HL-60/S4 (cell line): ENCODE results near the gene AACS.
"Not testable (repeated sequence)": the region's sequence is repeated elsewhere in the genome, so short reads cannot be mapped to it uniquely, and the experiment has no call there.

Experiments
- in situ Hi-C: fragments of 300-500 bp; cut with MboI; formaldehyde crosslinking; loops from 2 replicates; pipeline ENCODE4 v1.14.3; 2022; ENCODE audit warnings: low sequenced_read_pairs

AACS gene

GRCh38 chr12:125090437-125090836 is 25.2 kb downstream of the AACS start:
- in situ Hi-C loops: no loop called here

GRCh38 chr12:125091401-125091800 is 26.2 kb downstream of the AACS start:
- in situ Hi-C loops: no loop called here

DNA sequence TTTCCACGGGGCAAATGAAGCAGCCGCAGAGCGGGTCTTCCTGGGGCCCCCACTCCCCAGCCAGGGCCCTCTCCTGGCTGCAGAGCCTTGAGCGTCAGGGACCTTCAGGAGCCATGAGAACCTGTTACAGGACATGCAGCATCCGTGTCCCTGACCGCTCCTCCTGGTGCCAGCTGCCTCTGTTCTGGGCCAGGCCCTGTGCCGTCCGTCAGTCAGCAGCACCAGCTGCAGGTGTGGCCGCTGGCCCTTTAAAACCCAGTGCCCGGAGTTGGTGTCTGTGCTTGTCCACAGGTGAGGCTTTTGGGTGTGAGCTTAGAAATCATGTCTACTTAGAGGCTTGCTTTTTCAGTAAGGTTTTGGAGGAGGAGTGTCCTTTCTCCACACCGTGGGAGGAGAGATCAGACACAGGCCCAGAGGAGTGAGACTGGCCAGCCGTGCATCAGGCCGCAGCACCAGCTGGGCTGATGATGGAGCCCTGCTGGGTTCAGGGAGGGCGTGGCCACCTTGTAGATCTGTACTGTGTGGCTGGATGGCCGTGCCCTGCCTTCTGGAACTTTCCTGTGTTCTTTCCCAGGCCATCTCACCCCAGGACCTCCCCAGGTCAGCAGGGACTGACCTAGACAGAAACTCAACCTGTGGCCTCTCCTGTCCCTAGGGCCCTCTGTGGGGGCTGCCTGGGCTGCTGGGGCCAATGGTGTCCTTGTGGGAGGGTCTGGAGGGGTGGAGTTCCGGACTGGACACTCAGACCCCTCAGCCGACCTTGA is 27.1 kb downstream of the AACS start:
- in situ Hi-C loops: no loop called here

GRCh38 chr12:125092872-125093680 is 27.8 kb downstream of the AACS start:
- in situ Hi-C loops: no loop called here

GRCh38 chr12:125093681-125094330 is 28.6 kb downstream of the AACS start:
- in situ Hi-C loops: no loop called here

- in situ Hi-C loops: no loop called here
Observed at GRCh38 chr12:125096894-125097293, 31.7 kb downstream of the AACS start.

GRCh38 chr12:125097427-125097826 is 32.2 kb downstream of the AACS start:
- in situ Hi-C loops: no loop called here

DNA sequence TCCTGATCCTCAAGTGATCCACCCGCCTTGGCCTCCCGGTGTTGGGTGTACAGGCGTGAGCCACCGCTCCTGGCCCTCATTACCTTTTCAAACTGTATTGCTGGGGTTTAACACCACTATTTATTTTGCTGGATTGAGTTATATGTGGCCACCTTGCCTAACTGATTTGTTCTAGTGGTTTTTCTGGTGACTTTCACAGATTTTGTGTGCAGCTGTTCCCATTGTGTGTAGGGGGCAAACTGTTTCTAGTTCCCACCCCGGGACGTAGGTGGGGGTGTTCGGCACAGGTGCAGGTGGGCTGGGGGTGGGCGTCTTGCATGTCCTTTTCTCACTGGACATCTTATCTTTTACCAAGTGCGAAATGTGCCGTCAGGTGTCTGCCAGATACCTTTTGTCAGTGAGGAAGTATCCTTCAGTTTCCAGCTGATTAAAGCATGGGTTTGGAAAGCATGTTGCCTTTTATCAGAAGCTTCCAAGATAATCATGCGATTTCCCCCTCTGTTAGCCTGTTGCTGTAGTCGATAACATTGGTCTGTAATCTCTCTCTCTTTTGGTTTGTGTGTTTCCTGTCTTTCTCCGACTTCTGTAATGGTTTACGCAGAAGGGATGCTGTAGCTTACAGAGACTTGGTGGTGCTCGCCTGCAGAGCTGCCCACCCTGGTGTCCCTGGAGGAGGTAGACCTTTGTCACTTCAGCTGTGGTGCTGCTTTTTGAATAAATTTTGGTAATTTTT is 33.6 kb downstream of the AACS start:
- in situ Hi-C loops: no loop called here

- in situ Hi-C loops: no loop called here
Observed at GRCh38 chr12:125099409-125099782, 34.2 kb downstream of the AACS start.

- in situ Hi-C loops: no loop called here
Observed at GRCh38 chr12:125100551-125101434, 35.6 kb downstream of the AACS start.

- in situ Hi-C loops: no loop called here
Observed at GRCh38 chr12:125104982-125105381, 39.7 kb downstream of the AACS start.

- in situ Hi-C loops: no loop called here
Observed at GRCh38 chr12:125105600-125105999, 40.4 kb downstream of the AACS start.

GRCh38 chr12:125110641-125111360 is 45.6 kb downstream of the AACS start:
- in situ Hi-C loops: no loop called here

DNA sequence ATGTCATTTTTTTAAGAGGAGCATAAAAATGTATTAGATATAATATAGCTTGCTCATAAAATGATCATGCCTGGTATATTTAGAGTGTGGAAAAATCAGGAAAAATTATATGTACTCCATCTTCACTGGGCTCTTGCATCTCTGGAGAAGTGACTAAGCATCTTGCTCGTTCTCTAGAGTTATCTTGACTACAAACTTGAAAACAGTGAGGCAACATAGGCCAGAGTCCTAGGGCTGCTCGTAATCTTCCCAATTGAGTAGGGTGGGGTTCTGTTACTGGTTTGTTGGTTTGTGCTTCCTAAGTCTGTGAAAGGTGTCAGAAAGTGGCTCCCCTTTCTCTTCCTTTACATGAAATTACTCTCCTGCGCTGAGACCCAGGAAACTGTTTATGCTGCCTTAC is 46.2 kb downstream of the AACS start:
- in situ Hi-C loops: no loop called here

GRCh38 chr12:125112614-125113013 is 47.4 kb downstream of the AACS start:
- in situ Hi-C loops: not testable (repeated sequence)

GRCh38 chr12:125113263-125113662 is 48.0 kb downstream of the AACS start:
- in situ Hi-C loops: no loop called here

- in situ Hi-C loops: no loop called here
Observed at GRCh38 chr12:125113789-125114188, 48.6 kb downstream of the AACS start.

DNA sequence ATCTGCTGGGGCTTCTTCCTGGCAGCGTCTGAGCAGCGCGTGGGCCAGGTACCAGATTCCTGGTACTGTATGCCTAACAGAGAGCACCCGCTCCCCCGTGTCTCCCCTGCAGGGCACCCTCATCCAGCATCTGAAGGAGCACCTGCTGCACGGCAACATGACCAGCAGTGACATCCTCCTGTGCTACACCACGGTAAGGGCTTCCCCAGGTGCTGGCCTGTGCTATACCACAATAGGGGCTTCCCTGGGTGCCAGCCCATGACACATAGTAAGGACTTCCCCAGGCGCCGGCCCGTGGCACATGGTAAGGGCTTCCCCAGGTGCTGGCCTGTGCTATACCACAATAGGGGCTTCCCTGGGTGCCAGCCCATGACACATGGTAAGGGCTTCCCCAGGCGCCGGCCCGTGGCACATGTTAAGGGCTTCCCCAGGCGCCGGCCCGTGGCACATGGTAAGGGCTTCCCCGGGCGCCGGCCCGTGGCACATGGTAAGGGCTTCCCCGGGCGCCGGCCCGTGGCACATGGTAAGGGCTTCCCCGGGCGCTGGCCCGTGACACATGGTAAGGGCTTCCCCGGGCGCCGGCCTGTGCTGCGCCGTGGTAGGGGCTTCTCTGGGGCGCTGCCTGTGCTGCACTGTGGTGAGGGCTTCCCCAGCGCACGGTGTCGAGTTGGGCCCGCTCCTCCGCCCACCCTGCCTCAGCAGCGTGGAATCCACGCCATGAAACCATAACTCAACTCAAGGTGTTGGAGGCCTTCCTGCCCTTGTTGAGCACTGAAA is 49.3 kb downstream of the AACS start:
- in situ Hi-C loops: no loop called here

GRCh38 chr12:125120566-125120965 is 55.3 kb downstream of the AACS start:
- in situ Hi-C loops: no loop called here
